ENCODE measurements around the gene HMX2. TPM values are rescaled to one million over a fixed set of nuclear protein-coding genes. Genes with fewer than 3 reads are reported as not detected.

HMX2 gene
- total and polyA plus RNA-seq, 8 donors, result 0.14 to 0.25 (median 0.17) TPM; not detected in 4

DNA sequence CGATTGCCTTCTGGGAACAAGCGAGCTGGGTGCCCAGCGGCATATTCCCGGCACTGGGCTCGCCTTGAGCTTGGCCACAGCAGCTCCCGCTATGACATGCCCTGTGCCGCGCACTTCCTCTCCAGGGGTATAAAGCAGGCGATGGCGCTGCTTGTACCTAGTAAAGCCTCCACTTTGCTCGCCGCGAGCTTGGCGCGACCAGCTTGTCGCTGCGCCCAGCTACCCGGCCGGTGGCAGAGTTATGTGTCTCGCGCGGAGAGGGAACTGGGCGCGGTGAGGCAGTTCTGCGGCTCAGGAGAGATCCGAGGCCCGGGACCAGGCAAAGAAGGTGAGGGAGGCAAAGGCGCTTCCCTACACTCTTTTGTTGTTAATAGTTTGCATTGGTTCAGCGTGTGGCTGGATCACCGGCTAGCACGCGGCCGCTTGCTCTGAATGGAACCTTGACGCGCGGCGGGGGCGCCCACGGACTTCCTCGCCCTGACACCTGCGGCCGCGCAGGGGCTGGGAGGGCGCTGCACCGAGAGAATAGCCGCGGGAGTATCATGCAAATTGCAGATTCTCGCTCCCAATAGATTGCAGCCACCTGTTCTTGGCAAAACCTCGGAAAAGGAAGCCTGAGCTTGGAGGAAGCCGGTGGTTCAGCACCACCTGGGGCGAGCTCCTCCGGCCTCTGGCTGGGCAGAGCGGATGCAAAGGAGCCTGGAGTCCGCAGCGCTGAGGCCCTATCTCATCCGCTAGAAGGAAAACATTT is 3.2 kb downstream of the HMX2 start:
- FAIRE-seq (no peak), ATAC-seq (no peak), DNase-seq (no peak)
- TF ChIP-seq, protein P1, sequence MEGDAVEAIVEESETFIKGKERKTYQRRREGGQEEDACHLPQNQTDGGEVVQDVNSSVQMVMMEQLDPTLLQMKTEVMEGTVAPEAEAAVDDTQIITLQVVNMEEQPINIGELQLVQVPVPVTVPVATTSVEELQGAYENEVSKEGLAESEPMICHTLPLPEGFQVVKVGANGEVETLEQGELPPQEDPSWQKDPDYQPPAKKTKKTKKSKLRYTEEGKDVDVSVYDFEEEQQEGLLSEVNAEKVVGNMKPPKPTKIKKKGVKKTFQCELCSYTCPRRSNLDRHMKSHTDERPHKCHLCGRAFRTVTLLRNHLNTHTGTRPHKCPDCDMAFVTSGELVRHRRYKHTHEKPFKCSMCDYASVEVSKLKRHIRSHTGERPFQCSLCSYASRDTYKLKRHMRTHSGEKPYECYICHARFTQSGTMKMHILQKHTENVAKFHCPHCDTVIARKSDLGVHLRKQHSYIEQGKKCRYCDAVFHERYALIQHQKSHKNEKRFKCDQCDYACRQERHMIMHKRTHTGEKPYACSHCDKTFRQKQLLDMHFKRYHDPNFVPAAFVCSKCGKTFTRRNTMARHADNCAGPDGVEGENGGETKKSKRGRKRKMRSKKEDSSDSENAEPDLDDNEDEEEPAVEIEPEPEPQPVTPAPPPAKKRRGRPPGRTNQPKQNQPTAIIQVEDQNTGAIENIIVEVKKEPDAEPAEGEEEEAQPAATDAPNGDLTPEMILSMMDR (IDR thresholded peaks at IDR 0.05), result no peak
- H3K27ac ChIP-seq, result no peak overlapping the region
- no peaks in the 10 kb centered on the region for H3K36me3 ChIP-seq
- intact Hi-C loops (cut with DNase I), result no loop called here
- WGBS, 2 donors, result 3 to 4% methylated on average over 56 of the region's 56 CpGs
- peak overlapping the region in 1 of 4 donors; percentile 38 for H3K4me3 ChIP-seq
- no peaks in the 10 kb centered on the region for H3K9me3 ChIP-seq
- peaks cover 3 to 30% (median 9%) of the 10 kb centered on the region in 3 donors for H3K4me1 ChIP-seq
- peaks cover 0 to 58% (median 20%) of the 10 kb centered on the region in 4 donors for H3K27me3 ChIP-seq

- intact Hi-C loops (cut with DNase I), result no loop called here
- peaks cover 3 to 30% (median 9%) of the 10 kb centered on the region in 3 donors for H3K4me1 ChIP-seq
- no peak overlapping the region for H3K27ac ChIP-seq
- no peaks in the 10 kb centered on the region for H3K36me3 ChIP-seq
- peak overlapping the region in 1 of 4 donors; percentile 38 for H3K4me3 ChIP-seq
- DNase-seq, result no peak
- no peaks in the 10 kb centered on the region for H3K9me3 ChIP-seq
- H3K27me3 ChIP-seq, result peaks cover 0 to 52% (median 17%) of the 10 kb centered on the region in 4 donors
- ATAC-seq, result no peak
- no peak for FAIRE-seq
- 21 to 24% methylated on average over 7 of the region's 7 CpGs for WGBS, 2 donors
- TF ChIP-seq, protein P1 (IDR thresholded peaks at IDR 0.05), result no peak
Measured at GRCh38 chr10:123151737-123152135, 3.8 kb downstream of the HMX2 start.

GRCh38 chr10:123153486-123154091 is 5.7 kb downstream of the HMX2 start:
- H3K27me3 ChIP-seq, result peaks cover 0 to 36% (median 12%) of the 10 kb centered on the region in 4 donors
- DNase-seq, result no peak
- H3K27ac ChIP-seq, result no peak overlapping the region
- TF ChIP-seq, protein P1 (IDR thresholded peaks at IDR 0.05), result no peak
- ATAC-seq, result no peak
- no peak for FAIRE-seq
- H3K9me3 ChIP-seq, result no peaks in the 10 kb centered on the region
- peaks cover 3 to 27% (median 9%) of the 10 kb centered on the region in 3 donors for H3K4me1 ChIP-seq
- H3K4me3 ChIP-seq, result peak overlapping the region in 1 of 4 donors; percentile 98
- intact Hi-C loops (cut with DNase I), result no loop called here
- peaks cover 0 to 3% (median 0%) of the 10 kb centered on the region in 3 donors for H3K36me3 ChIP-seq
- WGBS, 2 donors, result 33 to 41% methylated on average over 9 of the region's 9 CpGs

- ATAC-seq (peak; percentile 95 to 98 (median 98)), DNase-seq (peak; percentile 89 to 99 (median 98)), FAIRE-seq (peak; percentile 98)
- peak within 1 kb of the TSS; percentile 65 to 98 (median 88) for H3K4me3 ChIP-seq
- intact Hi-C loops (cut with DNase I), result no loop called here
- peaks cover 0 to 30% (median 12%) of the 10 kb centered on the region in 4 donors for H3K27me3 ChIP-seq
- H3K36me3 ChIP-seq, result peaks cover 0 to 3% (median 0%) of the 10 kb centered on the region in 3 donors
- H3K27ac ChIP-seq, result peak within 1 kb of the TSS; percentile 54 to 82 (median 68)
- peaks cover 3 to 27% (median 9%) of the 10 kb centered on the region in 3 donors for H3K4me1 ChIP-seq
- 0% methylated on average over 45 to 50 of the region's 50 CpGs for WGBS, 2 donors
- no peaks in the 10 kb centered on the region for H3K9me3 ChIP-seq
- TF ChIP-seq, protein P1 (IDR thresholded peaks at IDR 0.05), result peak in 2 of 4 donors; percentile 7 to 15
Measured at GRCh38 chr10:123154092-123154710, 6.3 kb downstream of the HMX2 start, which contains the start of gene BUB3. Gene BUB3 (plus strand): TSS chr10:123154402. CDS start chr10:123154918, 516 bp downstream.

All from pancreas (tissue), 10 donors.